Measurements from ENCODE around the gene TPGS1.

GRCh38 chr19:498977-499623 is 8.2 kb upstream of the TPGS1 start:
- TF ChIP-seq POLR2AphosphoS5 (IDR thresholded peaks at IDR 0.05), result no peak
- no peak for TF ChIP-seq CTCF (IDR thresholded peaks at IDR 0.05)
- no peak for TF ChIP-seq POLR2A (IDR thresholded peaks at IDR 0.05)
- no peak for TF ChIP-seq EP300 (IDR thresholded peaks at IDR 0.05)
